GM23338 (cell line): ENCODE measurements around the gene BHLHE41. TPM values are rescaled to one million over a fixed set of nuclear protein-coding genes. Genes with fewer than 3 reads are reported as not detected.

Experiments
- ATAC-seq: fragments of 200-7000 bp; cut with Tn5 transposase; 3 replicates; pipeline ENCODE4 v1.9.1; 2020
- DNase-seq: peaks from one replicate; pipeline ENCODE4 v3.0.0-alpha.2; 2015; ENCODE audit warnings: low spot score
- H2AFZ ChIP-seq: fragments of 200-600 bp; sonication (generic); 2 replicates; pipeline ENCODE4 v1.8.0; 2016; ENCODE audit warnings: antibody characterized with exemption, mild to moderate bottlenecking, moderate library complexity
- H3F3A ChIP-seq: fragments of 200-600 bp; sonication (generic); replicated peaks from 2 replicates; pipeline ENCODE4 v1.8.0; 2017; ENCODE audit warnings: antibody characterized with exemption, mixed run types, low read depth
- H3K27ac ChIP-seq: fragments of 200-600 bp; sonication (generic); 2 replicates; pipeline ENCODE4 v1.6.1; 2016; ENCODE audit warnings: low read depth
- H3K27me3 ChIP-seq: fragments of 200-600 bp; sonication (generic); 2 replicates; pipeline ENCODE4 v1.8.0; 2016; ENCODE audit warnings: mild to moderate bottlenecking, mixed run types, moderate library complexity; ENCODE audit not compliant: insufficient read depth
- H3K36me3 ChIP-seq: fragments of 200-600 bp; sonication (generic); 2 replicates; pipeline ENCODE4 v1.8.0; 2016; ENCODE audit warnings: mild to moderate bottlenecking; ENCODE audit not compliant: insufficient read depth
- H3K4me1 ChIP-seq: fragments of 200-600 bp; sonication (generic); 2 replicates; pipeline ENCODE4 v1.8.0; 2016; ENCODE audit warnings: mild to moderate bottlenecking, moderate library complexity; ENCODE audit not compliant: insufficient read depth
- H3K4me2 ChIP-seq: fragments of 200-600 bp; sonication (generic); 2 replicates; pipeline ENCODE4 v1.7.1; 2017; ENCODE audit warnings: mixed run types
- H3K4me3 ChIP-seq: fragments of 200-600 bp; sonication (generic); 2 replicates; pipeline ENCODE4 v1.6.1; 2016; ENCODE audit warnings: mixed run types
- H3K79me2 ChIP-seq: fragments of 200-600 bp; sonication (generic); replicated peaks from 2 replicates; pipeline ENCODE4 v1.8.0; 2017; ENCODE audit warnings: mild to moderate bottlenecking; ENCODE audit not compliant: insufficient read depth
- H3K9me2 ChIP-seq: fragments of 200-600 bp; sonication (generic); 2 replicates; pipeline ENCODE4 v1.8.0; 2017; ENCODE audit not compliant: insufficient read depth
- H4K20me1 ChIP-seq: fragments of 200-600 bp; sonication (generic); replicated peaks from 2 replicates; pipeline ENCODE4 v1.8.0; 2017; ENCODE audit warnings: mild to moderate bottlenecking; ENCODE audit not compliant: insufficient read depth
- H3K27ac Mint-ChIP-seq: 2 replicates; pipeline ENCODE4 v1.8.0; 2020; ENCODE audit warnings: inconsistent platforms, mild to moderate bottlenecking, moderate library complexity, mixed read lengths
- H3K27me3 Mint-ChIP-seq: 3 replicates; pipeline ENCODE4 v1.8.0; 2022; ENCODE audit warnings: low read depth, mild to moderate bottlenecking, moderate library complexity, mixed read lengths, inconsistent platforms; ENCODE audit not compliant: insufficient read depth, poor library complexity
- H3K36me3 Mint-ChIP-seq: 3 replicates; pipeline ENCODE4 v1.8.0; 2021; ENCODE audit warnings: low read depth, mild to moderate bottlenecking, inconsistent platforms, moderate library complexity, mixed read lengths
- H3K4me1 Mint-ChIP-seq: 3 replicates; pipeline ENCODE4 v1.8.0; 2020; ENCODE audit warnings: mild to moderate bottlenecking, inconsistent platforms, mixed read lengths
- H3K4me3 Mint-ChIP-seq: 3 replicates; pipeline ENCODE4 v1.8.0; 2021; ENCODE audit warnings: moderate library complexity, mild to moderate bottlenecking, inconsistent platforms, mixed read lengths
- H3K9me3 Mint-ChIP-seq: 3 replicates; pipeline ENCODE4 v1.8.0; 2020; ENCODE audit warnings: moderate library complexity, mild to moderate bottlenecking, inconsistent platforms, mixed read lengths
- CREB1 ChIP-seq: fragments of 250-450 bp; sonication (Bioruptor Pico); IDR thresholded peaks from 2 replicates; pipeline ENCODE4 v1.5.0; 2020; ENCODE audit warnings: low read depth, mild to moderate bottlenecking, moderate library complexity
- ETS1 ChIP-seq: IDR thresholded peaks from 2 replicates; pipeline ENCODE4 v1.6.1; 2016; ENCODE audit warnings: antibody characterized with exemption
- EZH2 ChIP-seq: fragments of 200-600 bp; sonication (generic); IDR thresholded peaks from one replicate; pipeline ENCODE4 v1.8.0; 2017; ENCODE audit warnings: antibody characterized with exemption, mild to moderate bottlenecking, low read depth; ENCODE audit not compliant: unreplicated experiment
- JUNB ChIP-seq: IDR thresholded peaks from one replicate; pipeline ENCODE4 v1.6.1; 2016; ENCODE audit warnings: antibody characterized with exemption; ENCODE audit not compliant: unreplicated experiment
- NANOG ChIP-seq: IDR thresholded peaks from 2 replicates; pipeline ENCODE4 v1.6.1; 2016; ENCODE audit warnings: antibody characterized with exemption, borderline replicate concordance
- POLR2AphosphoS5 ChIP-seq: IDR thresholded peaks from 2 replicates; pipeline ENCODE4 v1.6.1; 2016; ENCODE audit warnings: antibody characterized with exemption, low read depth
- ZNF114 ChIP-seq: fragments of 250-450 bp; sonication (Bioruptor Pico); IDR thresholded peaks from 2 replicates; pipeline ENCODE4 v1.5.0; 2020; ENCODE audit warnings: mild to moderate bottlenecking, moderate library complexity
- ZNF331 ChIP-seq: fragments of 250-450 bp; sonication (Bioruptor Pico); IDR thresholded peaks from 2 replicates; pipeline ENCODE4 v1.5.0; 2020; ENCODE audit warnings: low read depth, mild to moderate bottlenecking, moderate library complexity
- polyA plus RNA-seq: library from polyadenylated mRNA; unstranded; fragments of >200 nt; fragmentation: Nextera tagmentation; extraction: Ambion mirVana; gene quantifications from 2 replicates; pipeline ENCODE4 v1.2.1, GENCODE V29; 2016
- total RNA-seq: library from RNA; depleted of rRNA; stranded (reverse); fragments of >200 nt; shearing (Covaris generic); gene quantifications from 2 replicates; pipeline ENCODE4 v1.2.3, GENCODE V29; 2014
- TF ChIP-seq, protein P1 (sequence below): IDR thresholded peaks from one replicate; pipeline ENCODE4 v1.6.1; 2018; ENCODE audit warnings: antibody characterized with exemption; ENCODE audit not compliant: unreplicated experiment
- TF ChIP-seq, protein P2 (sequence below), 2 experiments: fragments of 200-600 bp in 1 of 2; sonication (generic) in 1 of 2; conservative IDR thresholded peaks; 2 replicates each; pipeline versions ENCODE4 v1.5.1 to v1.6.1; 2016 to 2017; ENCODE audit warnings: antibody characterized with exemption in 2 of 2, low read depth in 2 of 2, mild to moderate bottlenecking in 2 of 2, moderate library complexity in 1 of 2

The BHLHE41 gene
- total and polyA plus RNA-seq, 2 experiments from 2014 or later = 1.6 to 2.9 TPM

DNA sequence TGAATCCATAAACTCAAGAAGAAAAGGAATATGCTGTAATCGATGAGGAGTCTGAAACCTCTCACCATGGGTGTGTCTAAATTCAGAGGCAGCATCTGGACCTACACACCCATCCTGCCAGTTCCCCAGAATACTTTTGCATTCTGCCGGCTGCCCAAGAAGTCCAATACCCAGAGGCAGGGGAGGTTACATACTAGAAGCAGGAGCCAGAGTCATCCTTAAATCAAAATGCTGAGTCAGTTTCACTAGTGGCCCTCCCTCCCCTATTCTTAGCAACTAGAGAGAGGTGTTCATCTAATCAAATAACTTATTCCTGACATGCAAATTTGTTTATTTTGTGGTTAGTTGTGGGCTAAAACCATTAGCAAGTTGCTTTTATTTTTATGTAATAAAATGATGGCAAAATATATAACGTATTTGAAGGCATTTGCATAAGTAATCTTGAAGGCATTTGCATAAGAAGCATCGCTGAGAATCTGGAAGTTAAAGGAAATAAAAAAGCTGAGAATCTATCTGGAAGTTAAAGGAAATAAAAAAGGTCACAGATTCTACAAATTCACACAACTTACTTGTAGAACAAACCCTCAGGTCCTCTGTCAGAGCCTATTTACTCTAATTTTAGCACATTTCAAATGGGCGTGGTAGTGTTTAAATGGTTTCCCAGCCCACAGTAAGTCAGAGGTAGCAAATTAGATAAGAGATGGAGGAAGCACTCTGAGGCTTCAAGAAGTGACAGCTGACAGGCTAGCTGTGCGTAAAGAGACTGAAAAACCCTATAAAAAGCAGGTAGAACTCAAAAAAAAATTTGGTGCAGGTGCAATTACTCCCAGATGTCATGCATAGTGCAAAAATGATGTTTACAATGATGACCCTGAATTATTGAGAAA is 7.8 kb downstream of the BHLHE41 start:
- H3K27ac ChIP-seq = no peak overlapping the region
- Mint-ChIP-seq H3K36me3 (no peaks in the 10 kb centered on the region), H3K9me3 (no peaks in the 10 kb centered on the region), H3K4me1 (peaks cover 61% of the 10 kb centered on the region), H3K4me3 (no peak overlapping the region), H3K27me3 (peaks cover 44% of the 10 kb centered on the region), H3K27ac (no peak overlapping the region)
- H3K79me2 ChIP-seq = no peaks in the 10 kb centered on the region
- H2AFZ ChIP-seq = no peak overlapping the region
- peak overlapping the region; percentile 41 for H3K4me2 ChIP-seq
- H3K27me3 ChIP-seq = peaks cover 48% of the 10 kb centered on the region
- no peaks in the 10 kb centered on the region for H3K9me2 ChIP-seq
- H3K4me1 ChIP-seq = peaks cover 52% of the 10 kb centered on the region
- H3F3A ChIP-seq = no peaks in the 10 kb centered on the region; the same call in 1 of the 2 replicates
- DNase-seq (peak; percentile 22), ATAC-seq (no peak)
- no peak overlapping the region for H3K4me3 ChIP-seq
- H4K20me1 ChIP-seq = no peaks in the 10 kb centered on the region
- TF ChIP-seq POLR2AphosphoS5 (no peak), ETS1 (no peak), NANOG (no peak), ZNF114 (CRISPR knock-in tag) (no peak), EZH2 (no peak), ZNF331 (CRISPR knock-in tag) (no peak), JUNB (no peak), CREB1 (CRISPR knock-in tag) (no peak)
- TF ChIP-seq, protein P1, sequence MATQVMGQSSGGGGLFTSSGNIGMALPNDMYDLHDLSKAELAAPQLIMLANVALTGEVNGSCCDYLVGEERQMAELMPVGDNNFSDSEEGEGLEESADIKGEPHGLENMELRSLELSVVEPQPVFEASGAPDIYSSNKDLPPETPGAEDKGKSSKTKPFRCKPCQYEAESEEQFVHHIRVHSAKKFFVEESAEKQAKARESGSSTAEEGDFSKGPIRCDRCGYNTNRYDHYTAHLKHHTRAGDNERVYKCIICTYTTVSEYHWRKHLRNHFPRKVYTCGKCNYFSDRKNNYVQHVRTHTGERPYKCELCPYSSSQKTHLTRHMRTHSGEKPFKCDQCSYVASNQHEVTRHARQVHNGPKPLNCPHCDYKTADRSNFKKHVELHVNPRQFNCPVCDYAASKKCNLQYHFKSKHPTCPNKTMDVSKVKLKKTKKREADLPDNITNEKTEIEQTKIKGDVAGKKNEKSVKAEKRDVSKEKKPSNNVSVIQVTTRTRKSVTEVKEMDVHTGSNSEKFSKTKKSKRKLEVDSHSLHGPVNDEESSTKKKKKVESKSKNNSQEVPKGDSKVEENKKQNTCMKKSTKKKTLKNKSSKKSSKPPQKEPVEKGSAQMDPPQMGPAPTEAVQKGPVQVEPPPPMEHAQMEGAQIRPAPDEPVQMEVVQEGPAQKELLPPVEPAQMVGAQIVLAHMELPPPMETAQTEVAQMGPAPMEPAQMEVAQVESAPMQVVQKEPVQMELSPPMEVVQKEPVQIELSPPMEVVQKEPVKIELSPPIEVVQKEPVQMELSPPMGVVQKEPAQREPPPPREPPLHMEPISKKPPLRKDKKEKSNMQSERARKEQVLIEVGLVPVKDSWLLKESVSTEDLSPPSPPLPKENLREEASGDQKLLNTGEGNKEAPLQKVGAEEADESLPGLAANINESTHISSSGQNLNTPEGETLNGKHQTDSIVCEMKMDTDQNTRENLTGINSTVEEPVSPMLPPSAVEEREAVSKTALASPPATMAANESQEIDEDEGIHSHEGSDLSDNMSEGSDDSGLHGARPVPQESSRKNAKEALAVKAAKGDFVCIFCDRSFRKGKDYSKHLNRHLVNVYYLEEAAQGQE = no peak
- TF ChIP-seq, protein P2, sequence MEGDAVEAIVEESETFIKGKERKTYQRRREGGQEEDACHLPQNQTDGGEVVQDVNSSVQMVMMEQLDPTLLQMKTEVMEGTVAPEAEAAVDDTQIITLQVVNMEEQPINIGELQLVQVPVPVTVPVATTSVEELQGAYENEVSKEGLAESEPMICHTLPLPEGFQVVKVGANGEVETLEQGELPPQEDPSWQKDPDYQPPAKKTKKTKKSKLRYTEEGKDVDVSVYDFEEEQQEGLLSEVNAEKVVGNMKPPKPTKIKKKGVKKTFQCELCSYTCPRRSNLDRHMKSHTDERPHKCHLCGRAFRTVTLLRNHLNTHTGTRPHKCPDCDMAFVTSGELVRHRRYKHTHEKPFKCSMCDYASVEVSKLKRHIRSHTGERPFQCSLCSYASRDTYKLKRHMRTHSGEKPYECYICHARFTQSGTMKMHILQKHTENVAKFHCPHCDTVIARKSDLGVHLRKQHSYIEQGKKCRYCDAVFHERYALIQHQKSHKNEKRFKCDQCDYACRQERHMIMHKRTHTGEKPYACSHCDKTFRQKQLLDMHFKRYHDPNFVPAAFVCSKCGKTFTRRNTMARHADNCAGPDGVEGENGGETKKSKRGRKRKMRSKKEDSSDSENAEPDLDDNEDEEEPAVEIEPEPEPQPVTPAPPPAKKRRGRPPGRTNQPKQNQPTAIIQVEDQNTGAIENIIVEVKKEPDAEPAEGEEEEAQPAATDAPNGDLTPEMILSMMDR (conservative IDR thresholded peaks at IDR 0.05; ENCODE audit: low read depth in 2 of 2) = no peak
- no peaks in the 10 kb centered on the region for H3K36me3 ChIP-seq
